Trophoblast cell (in vitro differentiated cells and primary cell): Measurements from ENCODE around the gene CAB39.

Experiments used
- DNase-seq, 2 donors: peaks; one replicate each; pipeline ENCODE4 v3.0.0-alpha.2; 2016
- H2AFZ ChIP-seq: 2 replicates; pipeline ENCODE4 v1.6.1; 2013; ENCODE audit warnings: low read length, moderate library complexity, mild to moderate bottlenecking; ENCODE audit not compliant: insufficient read depth, poor library complexity
- H2AK5ac ChIP-seq: 2 replicates; pipeline ENCODE4 v1.6.1; 2013; ENCODE audit warnings: mild to moderate bottlenecking, low read length
- H2BK120ac ChIP-seq: 2 replicates; pipeline ENCODE4 v1.6.1; 2013; ENCODE audit warnings: low read length, mild to moderate bottlenecking, moderate library complexity; ENCODE audit not compliant: insufficient read depth, poor library complexity
- H2BK12ac ChIP-seq: 2 replicates; pipeline ENCODE4 v1.6.1; 2013; ENCODE audit warnings: mild to moderate bottlenecking, low read length, moderate library complexity
- H2BK5ac ChIP-seq: 2 replicates; pipeline ENCODE4 v1.6.1; 2013; ENCODE audit warnings: low read length, low read depth, moderate library complexity, mild to moderate bottlenecking; ENCODE audit not compliant: poor library complexity
- H3K14ac ChIP-seq: 2 replicates; pipeline ENCODE4 v1.6.1; 2013; ENCODE audit warnings: mild to moderate bottlenecking, low read length
- H3K18ac ChIP-seq: 2 replicates; pipeline ENCODE4 v1.6.1; 2013; ENCODE audit warnings: mild to moderate bottlenecking, low read length
- H3K23ac ChIP-seq: 2 replicates; pipeline ENCODE4 v1.6.1; 2013; ENCODE audit warnings: low read length
- H3K27ac ChIP-seq: 2 replicates; pipeline ENCODE4 v1.5.1; 2013; ENCODE audit warnings: low read depth, mild to moderate bottlenecking, inconsistent platforms, low read length, moderate library complexity
- H3K27me3 ChIP-seq: 2 replicates; pipeline ENCODE4 v1.6.1; 2013; ENCODE audit warnings: inconsistent platforms, mild to moderate bottlenecking, low read length, moderate library complexity; ENCODE audit not compliant: insufficient read depth
- H3K36me3 ChIP-seq, 2 experiments: 1 replicate in 1 of 2; 2 replicates in 1 of 2; pipeline ENCODE4 v1.6.1; 2013; ENCODE audit warnings: low read length in 2 of 2, mild to moderate bottlenecking in 2 of 2, moderate library complexity in 1 of 2; ENCODE audit not compliant: insufficient read depth in 2 of 2, control insufficient read depth in 1 of 2
- H3K4ac ChIP-seq: 2 replicates; pipeline ENCODE4 v1.6.1; 2013; ENCODE audit warnings: low read depth, mild to moderate bottlenecking, low read length, moderate library complexity
- H3K4me1 ChIP-seq, 2 experiments: 1 replicate in 1 of 2; 2 replicates in 1 of 2; pipeline ENCODE4 v1.6.1; 2013; ENCODE audit warnings: low read length in 2 of 2, mild to moderate bottlenecking in 2 of 2, moderate library complexity in 1 of 2; ENCODE audit not compliant: insufficient read depth in 2 of 2, control insufficient read depth in 1 of 2
- H3K4me2 ChIP-seq: 2 replicates; pipeline ENCODE4 v1.6.1; 2013; ENCODE audit warnings: inconsistent platforms, mild to moderate bottlenecking, low read length, moderate library complexity
- H3K4me3 ChIP-seq: 2 replicates; pipeline ENCODE4 v1.5.1; 2013; ENCODE audit warnings: mild to moderate bottlenecking, low read depth, low read length, inconsistent platforms
- H3K79me1 ChIP-seq: one replicate; pipeline ENCODE4 v1.6.1; 2013; ENCODE audit warnings: low read length
- H3K79me2 ChIP-seq: 2 replicates; pipeline ENCODE4 v1.6.1; 2013; ENCODE audit warnings: low read length, mild to moderate bottlenecking; ENCODE audit not compliant: control insufficient read depth, insufficient read depth, poor library complexity
- H3K9ac ChIP-seq: 2 replicates; pipeline ENCODE4 v1.6.1; 2013; ENCODE audit warnings: mild to moderate bottlenecking, low read length
- H3K9me3 ChIP-seq: 2 replicates; pipeline ENCODE4 v1.6.1; 2013; ENCODE audit warnings: low read depth, mild to moderate bottlenecking, control low read depth, inconsistent platforms, low read length; ENCODE audit not compliant: insufficient read depth
- H4K12ac ChIP-seq: 2 replicates; pipeline ENCODE4 v1.6.1; 2013; ENCODE audit warnings: low read depth, mild to moderate bottlenecking, low read length, moderate library complexity
- H4K8ac ChIP-seq: 2 replicates; pipeline ENCODE4 v1.6.1; 2013; ENCODE audit warnings: low read depth, mild to moderate bottlenecking, low read length, moderate library complexity
- H4K91ac ChIP-seq: one replicate; pipeline ENCODE4 v1.6.1; 2013; ENCODE audit warnings: low read depth, mild to moderate bottlenecking, low read length, moderate library complexity
- WGBS: extraction: QIAGEN DNeasy Blood & Tissue Kit; methylation state at CpG from one replicate; pipeline ENCODE4 v1.1.7; 2013; ENCODE audit warnings: missing lambda C conversion rate; ENCODE audit not compliant: insufficient read length, insufficient coverage; ENCODE audit errors: extremely low coverage; 5-methylcytosine and 5-hydroxymethylcytosine counted together

Gene CAB39

GRCh38 chr2:230737791-230738226 is 25.2 kb downstream of the CAB39 start:
- Histone ChIP-seq H3K9ac (no peak overlapping the region), H3K23ac (peak overlapping the region; percentile 73), H3K27ac (no peak overlapping the region), H2BK12ac (no peak overlapping the region), H3K9me3 (no peaks in the 10 kb centered on the region), H4K91ac (no peak overlapping the region), H3K36me3 (peaks cover 0 to 3% of the 10 kb centered on the region in 2 experiments), H3K18ac (no peak overlapping the region), H3K79me2 (peaks cover 2% of the 10 kb centered on the region), H3K4me3 (no peak overlapping the region), H3K27me3 (no peaks in the 10 kb centered on the region), H2AFZ (no peak overlapping the region), H3K4ac (no peak overlapping the region), H3K79me1 (no peaks in the 10 kb centered on the region), H4K12ac (no peak overlapping the region), H2AK5ac (no peak overlapping the region), H2BK5ac (no peak overlapping the region), H4K8ac (no peak overlapping the region), H2BK120ac (no peak overlapping the region), H3K4me1 (peaks cover 3 to 6% of the 10 kb centered on the region in 2 experiments), H3K14ac (no peak overlapping the region), H3K4me2 (no peak overlapping the region)
- DNase-seq, result peak; percentile 64 to 96
- WGBS, result no CpG with 5 or more reads among the region's 6 CpGs

- Histone ChIP-seq H4K8ac (no peak overlapping the region), H2BK12ac (no peak overlapping the region), H3K18ac (no peak overlapping the region), H3K4me2 (no peak overlapping the region), H3K14ac (no peak overlapping the region), H3K27me3 (no peaks in the 10 kb centered on the region), H3K36me3 (peaks cover 0 to 3% of the 10 kb centered on the region in 2 experiments), H3K23ac (peak overlapping the region; percentile 38), H3K79me2 (peaks cover 2% of the 10 kb centered on the region), H3K9me3 (no peaks in the 10 kb centered on the region), H2BK120ac (no peak overlapping the region), H4K12ac (no peak overlapping the region), H3K9ac (no peak overlapping the region), H2AFZ (no peak overlapping the region), H3K79me1 (no peaks in the 10 kb centered on the region), H3K4me3 (no peak overlapping the region), H3K27ac (no peak overlapping the region), H3K4me1 (peaks cover 3 to 6% of the 10 kb centered on the region in 2 experiments), H4K91ac (no peak overlapping the region), H3K4ac (peak overlapping the region; percentile 10), H2AK5ac (no peak overlapping the region), H2BK5ac (no peak overlapping the region)
- DNase-seq, result no peak
- no CpG with 5 or more reads among the region's 1 CpG for WGBS
Observed at GRCh38 chr2:230738391-230738811, 25.8 kb downstream of the CAB39 start.

DNA sequence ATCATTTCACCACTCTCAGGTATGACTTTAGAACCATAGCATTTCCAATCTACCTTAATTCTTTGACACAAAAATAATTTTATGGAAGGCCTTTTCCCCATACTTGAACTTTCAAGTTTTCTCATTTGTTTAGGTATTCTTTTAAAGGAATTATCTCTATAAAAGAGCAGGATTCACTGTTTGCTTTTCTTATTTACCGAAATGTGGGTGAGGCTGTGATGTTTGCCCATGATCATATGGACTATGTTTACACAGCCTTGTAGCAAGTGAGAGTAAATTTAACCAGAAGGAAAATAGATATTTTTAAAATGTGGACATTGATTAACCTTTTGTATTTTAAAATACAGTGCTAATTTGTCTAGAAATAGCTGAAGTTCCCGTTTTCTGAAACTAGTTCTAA is 26.3 kb downstream of the CAB39 start:
- Histone ChIP-seq H3K4ac (no peak overlapping the region), H2BK12ac (no peak overlapping the region), H4K91ac (no peak overlapping the region), H3K27me3 (no peaks in the 10 kb centered on the region), H3K23ac (no peak overlapping the region), H3K4me3 (no peak overlapping the region), H4K8ac (no peak overlapping the region), H3K9me3 (no peaks in the 10 kb centered on the region), H2AK5ac (no peak overlapping the region), H2AFZ (no peak overlapping the region), H3K79me1 (no peaks in the 10 kb centered on the region), H3K14ac (no peak overlapping the region), H3K4me2 (no peak overlapping the region), H3K36me3 (peaks cover 0 to 3% of the 10 kb centered on the region in 2 experiments), H4K12ac (no peak overlapping the region), H3K4me1 (peaks cover 3 to 6% of the 10 kb centered on the region in 2 experiments), H2BK120ac (no peak overlapping the region), H3K27ac (no peak overlapping the region), H3K79me2 (peaks cover 2% of the 10 kb centered on the region), H3K9ac (no peak overlapping the region), H3K18ac (no peak overlapping the region), H2BK5ac (no peak overlapping the region)
- no CpG with 5 or more reads among the region's 2 CpGs for WGBS
- DNase-seq, result no peak

- no peak overlapping the region for H2AK5ac ChIP-seq
- no peak overlapping the region for H2BK5ac ChIP-seq
- no CpG with 5 or more reads among the region's 2 CpGs for WGBS
- no peak overlapping the region for H2AFZ ChIP-seq
- no peak overlapping the region for H4K12ac ChIP-seq
- no peaks in the 10 kb centered on the region for H3K79me1 ChIP-seq
- H3K36me3 ChIP-seq, result peaks cover 0 to 3% of the 10 kb centered on the region in 2 experiments
- H2BK12ac ChIP-seq, result no peak overlapping the region
- H3K18ac ChIP-seq, result no peak overlapping the region
- peak in 1 of 2 donors; percentile 30 for DNase-seq
- no peak overlapping the region for H3K14ac ChIP-seq
- H4K8ac ChIP-seq, result no peak overlapping the region
- no peak overlapping the region for H4K91ac ChIP-seq
- no peak overlapping the region for H3K23ac ChIP-seq
- no peak overlapping the region for H3K27ac ChIP-seq
- no peak overlapping the region for H2BK120ac ChIP-seq
- no peak overlapping the region for H3K4ac ChIP-seq
- H3K4me1 ChIP-seq, result peaks cover 0 to 4% of the 10 kb centered on the region in 2 experiments
- H3K4me3 ChIP-seq, result no peak overlapping the region
- H3K79me2 ChIP-seq, result peaks cover 2% of the 10 kb centered on the region
- H3K9me3 ChIP-seq, result no peaks in the 10 kb centered on the region
- no peak overlapping the region for H3K4me2 ChIP-seq
- H3K27me3 ChIP-seq, result no peaks in the 10 kb centered on the region
- H3K9ac ChIP-seq, result no peak overlapping the region
Observed at GRCh38 chr2:230739961-230740360, 27.3 kb downstream of the CAB39 start.
